MM.1S (cell line): ENCODE data around the gene XPO5.

Source experiments
- CTCF ChIP-seq: fragments of 300-600 bp; sonication (generic); IDR thresholded peaks from 2 replicates; pipeline ENCODE4 v1.5.1; 2016; ENCODE audit warnings: antibody characterized with exemption, low read length, mixed read lengths
- EZH2 ChIP-seq: fragments of 300-600 bp; sonication (generic); optimal IDR thresholded peaks from 2 replicates; pipeline ENCODE3; 2017; ENCODE audit warnings: low read depth, mild to moderate bottlenecking, antibody characterized with exemption, low read length, mixed read lengths
- EZH2phosphoT487 ChIP-seq: fragments of 300-600 bp; sonication (generic); IDR thresholded peaks from 2 replicates; pipeline ENCODE4 v1.6.1; 2018; ENCODE audit warnings: antibody characterized with exemption, low read length

DNA sequence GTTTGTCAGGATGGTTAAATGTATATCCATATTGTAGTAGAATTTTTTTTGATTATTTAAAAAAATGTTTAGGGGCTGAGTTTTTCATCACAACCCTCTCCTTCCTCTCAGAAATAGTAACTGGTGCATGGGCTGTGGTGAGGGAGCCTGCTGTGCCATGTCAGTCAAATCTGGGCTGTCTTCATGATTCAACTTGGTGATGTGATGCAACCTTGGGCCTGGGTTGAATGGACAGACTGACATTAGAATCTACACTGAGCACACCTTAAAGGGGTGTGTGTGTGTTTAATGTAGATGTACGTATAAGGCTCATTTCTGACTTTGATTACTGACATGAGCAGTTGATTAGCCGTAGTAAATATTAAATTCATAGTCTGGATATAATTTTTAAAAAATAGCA lies 94.8 kb downstream of the XPO5 start:
- TF ChIP-seq CTCF (no peak), EZH2 (no peak), EZH2phosphoT487 (no peak)
